ENCODE data around the gene MICU2.

GRCh38 chr13:21641629-21642028 is 37.7 kb upstream of the MICU2 start:
- TF ChIP-seq CTCF (conservative IDR thresholded peaks at IDR 0.05; ENCODE audit: low read depth, low read length), result no peak
- no peak for TF ChIP-seq EZH2 (IDR thresholded peaks at IDR 0.05; ENCODE audit: borderline replicate concordance, low read depth, low read length, poor library complexity, severe bottlenecking)

Data from A673 (cell line).